HG03469 (cell line): Measurements from ENCODE around the gene CARD19.

Source experiments
- ATAC-seq: cut with Tn5 transposase; IDR thresholded peaks from one replicate; pipeline ENCODE4 v1.9.1; 2021; ENCODE audit warnings: mild to moderate bottlenecking, moderate library complexity, moderate number of reproducible peaks; ENCODE audit not compliant: unreplicated experiment

The CARD19 gene

DNA sequence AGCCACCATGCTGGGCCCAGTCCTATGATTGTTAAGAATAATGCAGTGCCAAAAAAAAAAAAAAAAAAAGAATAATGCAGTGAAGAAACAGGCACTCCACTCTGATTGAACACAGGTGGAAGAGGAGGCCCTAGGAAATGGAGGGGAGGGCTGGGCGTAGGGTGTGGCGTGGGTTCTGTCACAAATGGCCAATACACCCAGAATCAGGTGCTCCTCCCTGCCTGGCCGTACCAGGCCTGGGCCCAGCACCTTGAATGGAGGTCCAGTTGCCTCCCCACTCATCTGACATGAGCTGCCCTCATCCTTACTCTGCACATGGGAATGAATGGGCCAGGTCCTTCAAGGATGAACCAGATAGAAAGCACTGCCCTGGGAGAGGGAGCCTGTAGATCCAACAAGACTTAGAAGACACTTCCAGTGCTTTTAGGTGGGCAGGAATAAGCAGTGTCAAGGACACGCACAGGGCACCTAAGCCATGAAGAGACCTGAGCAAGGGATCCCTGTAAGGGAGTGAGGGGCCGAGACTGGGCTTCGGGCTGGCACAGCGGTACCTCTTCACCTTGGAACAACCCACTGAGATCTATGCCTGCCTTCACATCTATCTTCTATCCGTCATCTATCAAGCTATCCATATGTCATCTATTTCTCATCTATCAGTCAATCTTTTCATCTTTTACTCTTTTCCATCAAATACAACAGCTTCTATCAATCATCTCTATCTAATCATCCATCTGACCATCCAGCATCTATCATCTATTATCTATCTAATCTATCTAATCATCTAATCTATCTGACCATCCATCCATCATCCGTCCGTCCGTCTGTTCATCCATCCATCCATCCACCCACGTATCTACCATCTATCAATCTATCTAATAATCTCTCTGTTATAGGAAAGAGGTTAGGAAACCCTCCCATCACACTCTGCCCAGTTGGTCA, 22.2 kb downstream of the CARD19 start:
- ATAC-seq, result no peak

DNA sequence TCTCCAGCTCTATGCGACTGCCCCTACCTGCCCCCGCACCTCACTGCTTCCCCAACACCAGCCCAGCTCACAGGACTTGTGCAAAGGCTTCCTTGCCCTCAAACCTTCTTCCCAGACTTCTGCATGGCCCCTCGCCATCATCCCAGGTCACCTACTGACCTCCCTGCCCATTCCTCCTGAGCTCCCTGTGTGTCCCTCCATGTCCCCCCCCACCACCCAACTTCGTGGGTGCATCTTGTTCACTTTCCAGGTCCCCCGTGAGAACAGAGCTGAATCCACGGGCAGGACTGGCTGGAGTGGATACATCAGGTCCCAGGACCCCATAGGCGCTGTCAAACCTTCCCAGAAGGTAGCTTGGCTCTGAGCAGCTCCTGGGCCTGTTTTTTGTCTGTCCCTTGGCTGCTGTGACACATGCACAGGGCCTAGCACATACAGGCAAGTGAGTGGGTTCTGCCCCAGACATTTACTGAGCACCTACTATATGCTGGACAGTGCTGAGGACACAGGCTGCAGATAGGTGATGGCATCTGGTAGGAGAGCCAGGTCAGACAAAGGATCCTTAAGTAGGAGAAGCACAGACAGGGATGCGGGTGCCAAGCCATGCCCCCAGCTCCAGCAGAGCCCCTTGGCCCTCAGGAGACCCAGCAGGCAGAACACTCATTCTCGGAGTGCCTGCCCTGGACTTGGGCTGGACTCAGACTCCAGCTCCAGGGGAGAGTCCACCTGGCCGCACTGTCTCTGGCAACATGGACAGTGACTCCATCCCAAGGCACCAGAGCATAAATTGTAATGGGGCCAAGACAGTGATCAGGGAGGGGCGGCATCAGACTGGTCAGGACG, 23.1 kb downstream of the CARD19 start:
- ATAC-seq, result no peak

DNA sequence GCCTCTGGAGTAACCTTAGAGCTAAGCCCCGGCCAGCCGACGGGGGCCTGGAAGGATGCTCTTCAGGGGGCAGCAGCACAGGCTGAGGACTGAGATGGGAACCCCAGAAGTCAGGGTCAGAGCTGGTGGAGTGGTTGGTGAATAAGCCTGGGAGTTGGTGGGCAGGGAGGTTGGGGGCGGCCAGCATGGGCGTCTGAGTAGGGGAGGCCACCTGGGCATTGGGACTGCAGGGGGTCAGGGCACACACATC, 23.6 kb downstream of the CARD19 start:
- no peak for ATAC-seq

DNA sequence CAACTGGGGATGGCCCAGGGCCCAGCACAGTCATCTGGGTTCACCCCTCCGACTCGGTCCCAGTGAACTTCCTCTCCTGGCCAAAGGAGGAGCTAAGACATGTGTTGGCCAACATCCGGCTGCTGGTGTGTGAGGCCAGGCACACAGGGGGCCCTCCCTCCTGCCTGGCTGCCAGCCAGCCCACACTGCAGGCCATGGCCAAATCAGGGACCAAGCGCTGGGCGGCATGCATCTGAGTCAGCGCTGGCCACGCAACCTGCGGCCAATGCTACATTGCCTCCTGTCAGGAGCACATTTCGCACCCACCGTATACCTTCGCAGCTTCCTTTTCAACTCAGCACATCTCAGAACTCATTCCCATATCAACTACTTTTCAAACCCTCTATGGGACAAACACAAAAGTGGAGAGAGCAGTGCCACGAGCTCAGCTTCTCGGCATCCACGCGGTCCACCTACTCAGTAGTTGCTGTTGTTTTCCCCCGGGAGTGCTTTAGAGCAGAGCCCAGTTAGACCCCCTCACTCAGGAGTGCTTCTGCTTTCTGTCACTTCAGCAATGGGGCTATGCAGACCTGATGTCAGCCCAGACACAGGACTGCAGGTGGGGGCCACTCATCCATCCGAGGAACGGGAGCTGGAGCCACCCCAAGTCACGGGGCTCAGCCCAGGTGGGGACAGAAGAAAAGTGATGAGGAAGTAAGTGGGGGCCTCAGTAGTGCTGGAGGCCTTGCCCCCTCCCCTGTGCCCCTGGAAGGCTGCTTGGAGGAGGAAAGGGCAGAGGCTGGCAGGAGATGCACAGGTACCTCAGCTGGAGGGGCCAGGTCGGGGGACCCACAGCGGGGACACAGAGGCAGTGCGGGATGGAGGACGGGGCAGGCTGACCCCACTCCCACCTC, 24.2 kb downstream of the CARD19 start:
- no peak for ATAC-seq

- no peak for ATAC-seq
Observed at GRCh38 chr9:93120846-93121315, 24.9 kb downstream of the CARD19 start.

GRCh38 chr9:93121316-93122241, 25.6 kb downstream of the CARD19 start:
- ATAC-seq, result no peak

DNA sequence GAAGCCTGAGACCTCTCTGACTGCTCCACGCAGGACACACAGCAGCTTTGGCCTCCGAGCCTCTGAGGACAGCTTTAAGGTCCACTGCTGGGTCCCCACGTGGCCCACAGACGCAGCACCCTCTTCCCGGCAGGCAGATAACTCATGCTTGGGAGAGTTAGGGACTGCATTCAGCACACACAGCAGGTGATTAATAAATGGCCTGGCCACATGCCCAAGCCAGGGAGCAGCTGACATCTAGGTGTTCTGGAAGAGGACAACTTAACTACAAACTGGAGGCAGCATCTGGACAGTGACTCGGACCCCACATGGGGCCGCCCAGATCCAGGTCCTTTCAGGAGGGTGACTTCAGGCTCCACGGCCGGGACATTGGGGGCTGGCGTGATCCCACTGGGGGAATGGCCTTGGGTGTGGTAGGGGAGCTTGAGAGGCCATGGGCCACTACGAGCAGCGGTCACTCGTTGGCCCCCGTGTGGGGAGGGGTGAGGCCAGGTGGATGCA, 26.8 kb downstream of the CARD19 start:
- no peak for ATAC-seq

DNA sequence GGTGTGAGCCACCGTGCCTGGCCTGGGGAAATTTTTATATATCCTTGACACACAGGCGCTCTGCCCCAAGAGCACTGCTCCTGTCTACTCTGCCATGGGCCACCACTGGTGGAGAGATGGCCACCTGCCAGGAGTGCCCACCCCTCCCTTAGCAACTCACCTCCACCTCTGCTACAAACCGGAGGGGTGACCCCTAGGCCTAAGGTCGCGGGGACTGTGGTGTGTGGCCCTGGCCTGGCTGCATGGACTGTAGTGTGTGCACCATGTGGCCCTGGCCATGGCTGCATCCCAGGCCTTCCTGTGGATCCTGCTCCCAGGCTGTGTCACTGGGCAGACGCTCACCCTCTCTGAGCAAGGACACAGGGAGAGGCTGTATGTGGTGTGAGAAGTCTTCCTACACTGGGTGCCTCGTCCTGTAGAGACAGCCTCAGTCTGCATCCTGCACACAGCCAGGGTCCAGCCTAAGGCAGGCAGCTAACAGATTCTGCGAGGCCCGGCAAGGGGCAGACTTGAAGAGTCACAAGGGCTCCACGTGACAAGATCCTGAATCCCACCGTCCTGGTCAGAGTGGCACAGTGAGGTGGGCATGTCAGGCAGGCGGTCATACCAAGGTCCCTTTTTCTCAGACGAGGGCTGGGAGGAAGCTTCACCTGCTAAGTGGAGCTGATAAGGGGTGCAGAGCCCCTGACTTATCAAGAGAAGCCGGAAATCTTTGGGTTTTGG, 27.7 kb downstream of the CARD19 start:
- ATAC-seq, result no peak

DNA sequence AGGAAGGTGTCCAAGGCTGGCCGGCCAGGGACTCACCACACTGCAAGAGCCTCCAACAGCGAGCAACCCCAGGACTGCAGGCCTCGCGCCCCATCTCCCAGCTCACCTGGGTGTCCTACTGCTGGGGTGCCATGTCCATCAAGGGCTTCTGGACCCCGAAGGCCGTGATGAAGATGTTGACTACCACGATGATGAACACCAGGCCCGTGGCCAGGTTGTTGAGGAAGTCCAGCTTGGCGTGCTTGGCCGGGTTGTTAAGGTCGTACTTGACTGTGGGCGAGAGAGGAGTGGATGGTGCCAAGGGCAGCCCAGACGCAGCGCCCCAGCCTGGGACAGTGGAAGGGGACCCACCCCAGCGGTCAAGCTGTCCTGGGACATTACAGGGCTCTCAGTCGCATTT, 28.8 kb downstream of the CARD19 start:
- no peak for ATAC-seq

DNA sequence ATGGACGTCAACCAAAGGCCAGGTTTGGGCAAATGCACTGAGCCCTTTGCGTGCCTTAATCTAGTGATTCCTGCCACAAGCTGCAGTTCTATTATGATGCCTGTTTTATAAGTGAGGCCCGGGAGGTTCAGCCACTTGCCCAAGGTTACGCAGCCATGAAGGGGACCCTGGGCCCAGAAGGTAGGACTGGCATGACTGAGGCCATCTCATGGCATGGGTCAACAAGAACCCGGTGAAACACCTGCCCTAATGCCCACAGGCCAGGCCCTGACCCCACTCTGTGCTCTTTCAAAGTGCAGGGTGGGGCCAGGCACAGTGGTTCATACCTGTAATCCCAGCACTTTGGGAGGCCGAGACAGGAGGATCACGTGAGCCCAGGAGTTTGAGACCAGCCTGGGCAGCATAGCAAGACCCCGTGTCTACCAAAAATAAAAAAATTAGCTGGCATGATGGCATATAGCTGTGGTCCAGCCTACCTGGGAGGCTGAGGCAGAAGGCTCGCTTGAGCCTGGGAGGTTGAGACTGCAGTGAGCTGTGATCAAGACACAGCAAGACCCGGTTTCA, 29.4 kb downstream of the CARD19 start:
- no peak for ATAC-seq

DNA sequence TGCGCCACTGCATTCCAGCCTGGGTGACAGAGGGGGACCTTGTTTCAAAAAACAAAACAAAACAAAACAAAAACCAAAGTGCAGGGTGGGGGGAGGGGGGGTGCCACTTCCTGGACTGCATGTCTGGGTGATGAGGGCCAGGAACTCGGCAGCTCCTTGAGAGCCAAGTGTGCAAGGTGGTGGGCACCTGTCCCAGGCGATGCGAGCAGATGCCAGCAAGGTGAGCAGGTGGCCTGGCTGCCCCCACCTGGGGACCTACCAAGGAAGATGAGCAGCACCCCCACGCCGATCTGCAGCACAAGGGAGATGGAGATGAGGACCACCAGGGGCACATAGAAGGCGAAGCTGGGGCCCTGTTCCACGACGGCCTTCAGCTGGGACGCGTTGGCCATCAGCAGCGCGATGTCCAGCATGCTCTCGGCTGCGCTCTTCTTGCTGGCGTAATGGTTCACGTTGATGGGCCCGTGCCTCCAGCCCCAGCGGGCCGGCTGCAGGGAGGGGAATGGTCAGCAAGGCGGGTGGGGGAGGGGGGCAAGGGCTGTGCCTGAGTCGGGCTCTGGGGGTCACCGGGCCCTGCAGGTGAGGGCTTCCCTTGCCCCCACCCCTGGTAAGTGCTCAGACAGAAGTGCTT, 30.2 kb downstream of the CARD19 start:
- no peak for ATAC-seq

DNA sequence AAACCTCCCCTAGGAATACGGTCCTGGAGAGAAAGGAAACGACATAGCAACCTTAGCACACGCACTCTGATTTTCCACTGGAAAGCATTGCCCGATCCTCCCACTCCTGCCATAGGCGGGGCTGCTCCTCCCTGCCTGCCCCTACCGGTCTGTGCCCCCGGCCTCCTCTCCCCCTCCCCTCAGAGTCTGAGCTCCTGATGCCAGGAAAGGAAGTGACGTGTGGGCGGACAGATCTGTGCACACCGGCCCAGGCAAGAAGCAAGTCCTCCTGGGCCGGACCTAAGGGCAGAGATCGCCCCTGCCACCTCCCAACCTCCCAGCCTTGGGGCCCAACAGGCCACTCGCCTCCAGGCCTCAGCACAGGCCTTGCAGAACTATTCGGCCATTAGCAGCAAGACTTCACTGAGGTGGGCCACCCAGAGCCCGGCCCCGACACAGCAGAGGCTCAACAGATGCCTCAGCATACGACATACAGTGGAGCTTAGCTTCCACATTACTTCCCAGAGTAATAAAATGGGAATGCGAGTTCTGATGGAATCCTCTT, 30.9 kb downstream of the CARD19 start:
- no peak for ATAC-seq

DNA sequence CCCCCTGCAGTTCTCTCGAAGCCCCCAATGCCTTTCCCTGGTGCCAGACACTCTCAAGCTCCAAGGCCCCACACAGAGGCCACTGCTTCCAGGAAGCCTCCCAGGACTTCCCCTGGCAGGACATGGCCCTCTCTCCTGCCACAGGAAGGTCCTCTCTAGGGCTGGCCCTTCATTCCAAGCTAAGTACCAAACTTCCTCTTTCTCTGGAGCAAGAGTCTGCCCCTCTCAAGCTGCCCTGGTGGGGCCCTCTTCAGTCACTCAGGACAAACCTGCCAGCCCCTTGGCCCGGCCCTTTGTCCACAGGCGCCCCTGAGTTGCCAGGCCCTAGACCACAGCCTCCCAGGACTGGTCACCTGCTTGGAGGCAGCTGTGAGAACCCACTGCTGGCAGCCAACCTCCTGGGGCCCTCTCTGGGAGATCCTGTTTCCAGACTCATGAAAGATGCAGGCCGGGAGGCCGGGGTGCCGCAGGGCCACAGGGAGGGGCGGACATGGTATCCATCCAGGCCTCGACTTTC, 31.4 kb downstream of the CARD19 start:
- no peak for ATAC-seq

DNA sequence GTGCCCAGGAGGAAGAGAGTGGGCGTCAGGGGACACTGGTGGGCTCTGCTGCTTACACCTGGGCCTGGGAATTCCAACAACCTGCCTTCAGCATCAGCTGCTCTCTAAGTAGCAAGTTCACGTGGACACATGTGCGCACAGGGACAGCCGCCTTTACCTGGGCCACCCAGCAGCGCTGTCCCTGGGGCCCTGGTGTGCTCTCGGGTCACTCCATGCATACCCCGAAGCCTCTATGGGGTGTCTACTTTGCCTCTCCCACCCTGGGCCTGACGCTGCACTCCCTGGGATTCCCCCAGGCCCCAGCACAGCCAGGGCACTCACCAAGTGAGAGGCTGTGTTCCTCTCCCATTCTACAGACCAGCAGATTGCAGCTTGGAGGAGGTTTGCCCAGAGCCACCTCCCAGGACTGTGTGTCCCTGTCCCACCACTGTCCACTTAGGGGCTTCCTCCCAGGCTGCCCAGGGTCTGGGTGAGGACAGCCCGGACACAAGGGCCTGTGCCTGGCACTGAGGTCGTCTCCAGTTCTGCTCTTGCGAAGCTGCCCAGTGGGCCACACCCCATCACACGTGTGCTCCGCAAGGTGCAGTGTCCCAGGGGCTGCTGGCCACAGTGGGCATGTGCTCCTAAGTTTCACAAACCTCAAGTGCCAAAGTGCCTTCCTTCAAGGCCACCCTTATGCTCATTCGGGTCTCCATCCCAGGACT, 32.1 kb downstream of the CARD19 start:
- no peak for ATAC-seq

- ATAC-seq, result no peak
Observed at GRCh38 chr9:93128715-93129224, 32.8 kb downstream of the CARD19 start.

GRCh38 chr9:93129286-93129685, 33.3 kb downstream of the CARD19 start:
- no peak for ATAC-seq
